Parathyroid adenoma (tissue), 2 donors: ENCODE results near the gene PDS5A.
"Not testable (repeated sequence)": the region's sequence is repeated elsewhere in the genome, so short reads cannot be mapped to it uniquely, and the experiment has no call there.

Experiments
- H2AFZ ChIP-seq: fragments of 300-600 bp; sonication (generic); one replicate; pipeline ENCODE4 v1.7.0; 2017; ENCODE audit warnings: antibody characterized with exemption, mild to moderate bottlenecking
- H3K27ac ChIP-seq: fragments of 300-600 bp; sonication (generic); one replicate; pipeline ENCODE4 v1.7.0; 2017
- H3K27me3 ChIP-seq: fragments of 300-600 bp; sonication (generic); one replicate; pipeline ENCODE4 v1.7.0; 2017; ENCODE audit warnings: low read length; ENCODE audit not compliant: control insufficient read depth, insufficient read depth
- H3K36me3 ChIP-seq: fragments of 300-600 bp; sonication (generic); one replicate; pipeline ENCODE4 v1.7.0; 2017; ENCODE audit warnings: low read length; ENCODE audit not compliant: control insufficient read depth, insufficient read depth
- H3K4me1 ChIP-seq: fragments of 300-600 bp; sonication (generic); one replicate; pipeline ENCODE4 v1.7.0; 2017; ENCODE audit warnings: control low read depth
- H3K4me2 ChIP-seq: fragments of 300-600 bp; sonication (generic); one replicate; pipeline ENCODE4 v1.7.0; 2017; ENCODE audit warnings: low read length
- H3K4me3 ChIP-seq: fragments of 300-600 bp; sonication (generic); one replicate; pipeline ENCODE4 v1.7.0; 2017; ENCODE audit warnings: low read depth, low read length
- H3K79me2 ChIP-seq: fragments of 300-600 bp; sonication (generic); one replicate; pipeline ENCODE4 v1.7.0; 2017; ENCODE audit warnings: control low read depth
- H3K9ac ChIP-seq: fragments of 300-600 bp; sonication (generic); one replicate; pipeline ENCODE4 v1.7.0; 2017; ENCODE audit warnings: mild to moderate bottlenecking
- H3K9me3 ChIP-seq: fragments of 300-600 bp; sonication (generic); one replicate; pipeline ENCODE4 v1.7.0; 2017; ENCODE audit warnings: low read length; ENCODE audit not compliant: control insufficient read depth
- CTCF ChIP-seq: fragments of 300-600 bp; sonication (generic); IDR thresholded peaks from one replicate; pipeline ENCODE4 v1.7.0; 2017; ENCODE audit warnings: antibody characterized with exemption, mild to moderate bottlenecking
- donor health status: primary hyperparathyroidism.

Gene PDS5A

GRCh38 chr4:39846120-39846519 lies 131.6 kb downstream of the PDS5A start:
- no peak overlapping the region for H3K9ac ChIP-seq
- H3K27ac ChIP-seq = no peak overlapping the region
- H3K4me1 ChIP-seq = no peaks in the 10 kb centered on the region
- no peak for TF ChIP-seq CTCF
- no peak overlapping the region for H3K4me2 ChIP-seq
- H3K36me3 ChIP-seq = no peaks in the 10 kb centered on the region
- H3K9me3 ChIP-seq = no peaks in the 10 kb centered on the region
- no peaks in the 10 kb centered on the region for H3K27me3 ChIP-seq
- H3K79me2 ChIP-seq = no peaks in the 10 kb centered on the region
- no peak overlapping the region for H2AFZ ChIP-seq
- no peak overlapping the region for H3K4me3 ChIP-seq

- Histone ChIP-seq H3K27ac (no peak overlapping the region), H2AFZ (no peak overlapping the region), H3K9ac (no peak overlapping the region), H3K4me3 (no peak overlapping the region), H3K4me1 (no peaks in the 10 kb centered on the region), H3K36me3 (no peaks in the 10 kb centered on the region), H3K79me2 (no peaks in the 10 kb centered on the region), H3K9me3 (no peaks in the 10 kb centered on the region), H3K27me3 (no peaks in the 10 kb centered on the region), H3K4me2 (no peak overlapping the region)
- no peak for TF ChIP-seq CTCF
Observed at GRCh38 chr4:39841894-39842293, 135.8 kb downstream of the PDS5A start.

GRCh38 chr4:39840516-39840915 lies 137.2 kb downstream of the PDS5A start:
- H2AFZ ChIP-seq, H3K9ac ChIP-seq, H3K27me3 ChIP-seq, H3K4me2 ChIP-seq, H3K4me3 ChIP-seq, H3K27ac ChIP-seq, H3K36me3 ChIP-seq, H3K4me1 ChIP-seq, H3K79me2 ChIP-seq, H3K9me3 ChIP-seq: not testable (repeated sequence)

GRCh38 chr4:39840027-39840426 lies 137.7 kb downstream of the PDS5A start:
- no peak overlapping the region for H3K27ac ChIP-seq
- TF ChIP-seq CTCF = no peak
- H3K79me2 ChIP-seq = no peaks in the 10 kb centered on the region
- H3K4me3 ChIP-seq = no peak overlapping the region
- no peaks in the 10 kb centered on the region for H3K27me3 ChIP-seq
- H3K36me3 ChIP-seq = no peaks in the 10 kb centered on the region
- H3K9me3 ChIP-seq = no peaks in the 10 kb centered on the region
- no peak overlapping the region for H2AFZ ChIP-seq
- H3K4me2 ChIP-seq = no peak overlapping the region
- H3K9ac ChIP-seq = no peak overlapping the region
- no peaks in the 10 kb centered on the region for H3K4me1 ChIP-seq

- not testable (repeated sequence) for H3K4me3 ChIP-seq, H3K36me3 ChIP-seq, H3K27me3 ChIP-seq, H3K79me2 ChIP-seq, H3K9ac ChIP-seq, H3K27ac ChIP-seq, H3K9me3 ChIP-seq, H3K4me2 ChIP-seq, H3K4me1 ChIP-seq, H2AFZ ChIP-seq
Observed at GRCh38 chr4:39838431-39838830, 139.3 kb downstream of the PDS5A start.

- Histone ChIP-seq H3K27ac (no peak overlapping the region), H3K27me3 (no peaks in the 10 kb centered on the region), H3K4me2 (no peak overlapping the region), H2AFZ (no peak overlapping the region), H3K4me1 (no peaks in the 10 kb centered on the region), H3K79me2 (no peaks in the 10 kb centered on the region), H3K9me3 (no peaks in the 10 kb centered on the region), H3K9ac (no peak overlapping the region), H3K4me3 (no peak overlapping the region), H3K36me3 (no peaks in the 10 kb centered on the region)
- TF ChIP-seq CTCF = no peak
Observed at GRCh38 chr4:39834269-39834668, 143.4 kb downstream of the PDS5A start.
